GM19438 (cell line): ENCODE results near the gene RPS18.

ENCODE experiments used
- ATAC-seq: cut with Tn5 transposase; IDR thresholded peaks from one replicate; pipeline ENCODE4 v1.9.1; 2021; ENCODE audit warnings: low read depth; ENCODE audit not compliant: unreplicated experiment

Gene RPS18

GRCh38 chr6:33313709-33314514 lies 42.0 kb downstream of the RPS18 start, which contains the start of gene TAPBP:
TAPBP (minus strand) TSS chr6:33314078; CDS start chr6:33314041, 37 bp downstream.
- peak; percentile 44 for ATAC-seq

DNA sequence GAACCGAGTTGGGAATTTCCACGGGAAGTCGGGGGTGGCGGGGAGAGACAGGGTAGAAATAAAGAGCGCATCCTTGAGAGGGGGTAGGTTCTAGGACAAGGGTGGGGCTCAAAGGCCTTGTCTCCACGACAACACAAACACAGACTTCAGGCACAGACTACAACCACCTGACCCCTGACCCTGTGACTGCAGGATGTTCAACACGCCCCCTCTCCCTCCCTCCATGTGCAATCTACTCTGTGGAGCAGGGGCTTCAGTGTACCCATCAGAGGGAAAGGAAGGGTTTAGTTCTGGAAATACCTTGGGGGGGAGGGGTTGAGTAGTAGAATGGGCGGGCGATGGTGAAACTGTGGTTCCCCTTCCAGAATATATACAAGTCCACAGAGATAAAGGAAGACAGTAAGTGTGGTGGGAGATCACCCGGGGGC lies 42.7 kb downstream of the RPS18 start:
- ATAC-seq: no peak

GRCh38 chr6:33314943-33315792 lies 43.3 kb downstream of the RPS18 start:
- no peak for ATAC-seq

DNA sequence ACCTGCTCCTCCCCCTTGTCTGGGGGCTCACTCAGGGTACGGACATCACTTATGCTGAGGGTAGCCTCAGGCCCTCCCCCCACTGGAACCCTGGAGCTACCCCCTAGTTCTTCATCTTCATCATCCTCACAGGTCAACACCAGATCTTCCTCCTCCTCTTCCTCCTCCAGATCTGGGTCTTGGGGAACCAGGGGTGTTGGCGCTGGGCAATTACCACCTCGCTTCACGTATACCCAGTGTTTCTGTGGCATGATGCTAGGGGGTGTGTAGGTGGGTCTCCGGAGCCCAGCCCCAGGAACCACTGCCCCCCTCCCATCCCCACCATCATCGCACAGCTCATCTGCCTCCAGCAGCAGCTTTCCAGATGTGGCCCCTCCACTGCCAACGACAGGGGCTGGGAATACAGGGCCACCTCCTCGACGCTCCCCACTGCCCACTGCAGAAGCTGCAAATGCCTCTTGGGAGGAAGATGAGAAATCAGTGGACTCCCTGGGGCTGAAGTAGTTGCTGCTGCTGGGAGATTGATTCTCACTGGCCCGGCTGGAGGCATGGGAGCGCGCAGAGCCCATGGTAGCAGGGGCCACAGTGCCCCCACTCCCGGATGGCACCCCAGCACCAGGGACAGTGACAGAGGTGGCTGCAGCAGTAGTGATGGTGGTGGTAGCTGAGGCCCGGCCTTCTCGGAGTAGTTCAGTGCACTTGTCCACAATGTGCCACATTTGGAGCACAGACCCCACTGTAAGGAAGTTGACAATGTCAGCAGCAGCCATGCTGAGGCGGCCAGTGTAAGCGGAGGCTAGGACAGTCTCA lies 44.1 kb downstream of the RPS18 start:
- no peak for ATAC-seq

- no peak for ATAC-seq
Measured at GRCh38 chr6:33316603-33317418, 44.9 kb downstream of the RPS18 start.

DNA sequence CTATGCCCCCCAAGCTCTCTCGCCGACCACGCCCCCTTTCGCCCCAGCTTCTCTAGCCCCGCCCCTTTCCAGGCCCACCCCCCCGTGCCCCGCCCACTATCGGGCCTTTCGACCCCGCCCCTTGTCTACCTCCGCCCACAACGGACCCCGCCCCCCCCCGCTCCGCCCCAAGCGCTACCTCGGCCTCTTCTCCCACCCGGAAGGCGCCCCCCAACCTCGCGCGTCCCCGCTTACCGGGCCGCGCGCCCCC lies 45.5 kb downstream of the RPS18 start:
- ATAC-seq: no peak

DNA sequence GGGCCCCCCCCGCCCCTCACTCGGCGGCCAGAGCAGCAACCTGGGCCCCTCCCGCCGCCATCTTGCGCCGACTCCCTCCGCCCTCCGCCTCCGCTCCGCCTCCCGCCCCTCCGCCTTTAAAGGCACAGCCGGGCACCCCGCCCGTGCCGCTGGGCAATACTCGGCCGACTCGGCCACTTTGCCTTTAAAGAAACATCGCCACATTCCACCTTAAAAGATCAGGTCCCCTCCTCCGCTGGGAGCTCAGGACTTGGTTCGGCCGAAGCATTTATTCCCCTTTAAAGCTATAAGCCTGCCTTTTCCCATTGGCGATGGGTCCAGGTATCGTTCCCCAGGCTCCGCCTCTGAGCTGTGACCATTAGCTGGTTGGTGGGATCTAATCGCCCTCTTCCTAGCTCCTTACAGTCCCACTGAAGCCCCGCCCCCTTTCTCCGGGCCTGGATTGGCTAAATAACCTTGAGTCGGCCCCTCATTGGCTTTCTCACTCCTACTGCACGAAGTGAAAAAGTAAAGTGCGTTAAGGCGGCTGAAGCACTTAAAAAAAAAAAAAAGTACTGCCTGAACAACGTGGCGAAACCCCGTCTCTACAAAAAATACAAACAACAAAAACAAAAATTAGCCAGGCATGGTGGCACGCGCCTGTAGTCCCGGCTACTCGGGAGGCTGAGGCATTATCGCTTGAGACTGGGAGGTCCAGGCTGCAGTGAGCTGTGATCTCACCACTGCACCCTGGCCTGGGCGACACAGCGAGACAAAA lies 46.0 kb downstream of the RPS18 start, which contains the start of gene ZBTB22:
Gene ZBTB22, minus strand, starts transcription at position 76 of the 757 bp plus-strand sequence. CDS start 828 bp downstream, outside the sequence.
- ATAC-seq: peak; percentile 49

GRCh38 chr6:33318426-33319073 lies 46.7 kb downstream of the RPS18 start:
- no peak for ATAC-seq

GRCh38 chr6:33319939-33320314 lies 48.1 kb downstream of the RPS18 start:
- no peak for ATAC-seq

DNA sequence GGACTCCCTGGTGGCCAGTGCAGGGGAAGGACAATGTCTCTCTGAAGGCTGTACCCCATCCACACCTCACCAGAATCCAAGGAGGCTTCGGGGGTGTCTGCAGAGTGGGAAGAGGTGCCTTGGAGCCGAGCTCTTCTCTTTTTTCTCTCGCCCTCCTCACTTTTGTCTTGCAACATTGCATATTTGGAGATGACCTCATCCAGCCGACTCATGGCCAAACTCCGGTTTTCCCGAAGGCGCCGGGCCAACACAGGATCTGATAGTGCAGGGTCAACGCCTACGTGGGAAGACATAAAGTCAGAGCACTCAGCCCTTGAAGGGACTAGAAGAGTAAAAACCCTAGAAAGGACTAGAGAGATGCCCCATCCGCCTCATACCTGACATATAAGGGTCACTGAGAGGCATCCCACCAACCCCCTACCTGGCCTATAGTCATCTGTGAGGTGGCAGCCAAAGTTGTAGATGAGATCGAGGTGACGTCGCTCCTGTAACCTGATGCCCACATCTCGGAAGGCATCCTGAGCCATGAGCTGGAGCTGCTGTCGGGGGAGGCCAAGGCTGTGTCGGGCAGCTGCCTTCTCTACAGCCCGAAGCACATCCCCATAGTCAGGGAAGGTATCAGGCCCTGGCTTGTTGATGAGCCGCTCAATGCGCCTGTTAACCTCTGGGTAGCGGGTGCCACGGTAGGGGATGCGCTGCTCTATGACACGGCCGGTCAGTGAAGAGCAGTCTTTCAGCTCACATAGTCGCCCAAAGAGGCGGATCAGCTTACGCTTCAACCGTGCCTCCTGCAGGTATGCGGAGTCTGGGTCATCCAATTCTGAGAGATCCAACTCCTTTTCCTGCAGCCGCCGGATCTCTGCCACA lies 48.7 kb downstream of the RPS18 start:
- ATAC-seq: no peak

DNA sequence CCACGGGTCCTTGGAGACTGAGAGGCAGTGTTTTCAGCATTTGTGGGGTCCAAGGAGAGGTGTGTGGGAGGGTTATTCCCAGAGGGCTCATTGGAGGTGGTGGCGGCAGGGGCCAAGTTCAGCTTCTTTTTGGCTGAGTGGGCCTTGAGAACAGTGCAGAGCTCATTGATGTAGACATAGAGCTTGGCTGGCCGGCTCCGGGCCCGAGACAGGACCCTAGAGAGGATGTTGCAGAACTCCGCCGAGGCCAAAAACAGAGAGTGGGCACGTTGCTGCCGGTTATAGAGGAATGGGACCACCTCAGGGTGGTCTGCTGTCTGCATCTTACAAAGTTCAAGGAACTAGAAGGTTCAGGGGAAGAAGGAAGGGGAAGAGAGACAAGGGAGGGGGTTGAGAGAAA lies 49.4 kb downstream of the RPS18 start:
- ATAC-seq: no peak

DNA sequence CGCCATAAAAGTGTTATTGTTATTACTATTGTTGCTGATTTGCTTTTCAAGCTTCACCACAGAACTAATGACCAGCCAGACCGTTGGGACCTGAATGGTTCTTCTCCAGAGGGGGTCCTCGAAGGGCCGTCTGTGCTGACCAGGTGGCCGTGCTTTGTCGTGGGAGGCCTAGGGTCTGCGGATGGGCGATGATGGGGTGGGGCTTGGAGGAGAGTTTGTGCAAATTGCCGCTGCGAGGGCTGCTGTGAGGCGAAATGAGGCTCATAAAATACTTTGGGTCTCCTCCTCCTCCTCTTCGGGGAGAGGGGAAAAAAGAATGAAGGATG lies 51.7 kb downstream of the RPS18 start:
- no peak for ATAC-seq

- ATAC-seq: no peak
Measured at GRCh38 chr6:33324125-33324524, 52.2 kb downstream of the RPS18 start.
